Measurements from ENCODE around the gene MED13L.

MED13L gene

GRCh38 chr12:116125956-116126566, 151.4 kb downstream of the MED13L start:
- TF ChIP-seq CTCF (IDR thresholded peaks at IDR 0.05; ENCODE audit: low read length, missing control alignments), result no peak
- no peak for DNase-seq (ENCODE audit: low read depth)
- H3K4me3 ChIP-seq (replicated peaks; ENCODE audit: low read depth, low read length), result no peak overlapping the region

GRCh38 chr12:116125084-116125483, 152.4 kb downstream of the MED13L start:
- no peak overlapping the region for H3K4me3 ChIP-seq (replicated peaks; ENCODE audit: low read depth, low read length)
- TF ChIP-seq CTCF (IDR thresholded peaks at IDR 0.05; ENCODE audit: low read length, missing control alignments), result no peak
- no peak for DNase-seq (ENCODE audit: low read depth)

- peak overlapping the region; percentile 32 for H3K4me3 ChIP-seq (replicated peaks; ENCODE audit: low read depth, low read length)
- TF ChIP-seq CTCF (IDR thresholded peaks at IDR 0.05; ENCODE audit: low read length, missing control alignments), result no peak
- peak; percentile 56 for DNase-seq (ENCODE audit: low read depth)
Observed at GRCh38 chr12:116123451-116124258, 153.8 kb downstream of the MED13L start.

- H3K4me3 ChIP-seq (replicated peaks; ENCODE audit: low read depth, low read length), result no peak overlapping the region
- no peak for TF ChIP-seq CTCF (IDR thresholded peaks at IDR 0.05; ENCODE audit: low read length, missing control alignments)
- DNase-seq (ENCODE audit: low read depth), result no peak
Observed at GRCh38 chr12:116122628-116123027, 154.9 kb downstream of the MED13L start.

- peak; percentile 65 for DNase-seq (ENCODE audit: low read depth)
- peak overlapping the region; percentile 18 for H3K4me3 ChIP-seq (replicated peaks; ENCODE audit: low read depth, low read length)
- no peak for TF ChIP-seq CTCF (IDR thresholded peaks at IDR 0.05; ENCODE audit: low read length, missing control alignments)
Observed at GRCh38 chr12:116121453-116121871, 156.0 kb downstream of the MED13L start.

GRCh38 chr12:116116650-116117424, 160.7 kb downstream of the MED13L start:
- H3K4me3 ChIP-seq (replicated peaks; ENCODE audit: low read depth, low read length), result no peak overlapping the region
- no peak for DNase-seq (ENCODE audit: low read depth)
- no peak for TF ChIP-seq CTCF (IDR thresholded peaks at IDR 0.05; ENCODE audit: low read length, missing control alignments)
